Right lobe of liver (tissue), 4 donors: ENCODE results near the gene KIF23.

Source experiments
- CTCF ChIP-seq, 4 donors: fragments of 200-600 bp in 3 of 4; fragments of 450-650 bp in 1 of 4; IDR thresholded peaks; one replicate each; pipeline versions ENCODE4 v1.5.1 to v1.8.0; 2016 to 2022; ENCODE audit warnings: antibody characterized with exemption in 4 of 4, mild to moderate bottlenecking in 2 of 4
- POLR2A ChIP-seq: fragments of 450-650 bp; IDR thresholded peaks from one replicate; pipeline ENCODE4 v1.6.1; 2017; ENCODE audit warnings: antibody characterized with exemption, mild to moderate bottlenecking
- donor health status: DM: no; HTN: no; CAD: no.
- donor health status: DM: no; HTN: no; CAD: no.
- donor health status: DM: no; HTN: yes; CAD: no.

GRCh38 chr15:69459066-69459465 is 44.9 kb downstream of the KIF23 start:
- TF ChIP-seq CTCF (IDR thresholded peaks at IDR 0.05) (no peak), POLR2A (no peak)
